Naive thymus-derived CD4-positive, alpha-beta T cell (primary cell): ENCODE measurements around the gene CCDC121. TPM values are rescaled to one million over a fixed set of nuclear protein-coding genes. Genes with fewer than 3 reads are reported as not detected.

ENCODE experiments used
- ATAC-seq: fragments of 150-1000 bp; cut with Tn5 transposase; 2 replicates; pipeline ENCODE4 v1.10.0; 2021; ENCODE audit warnings: mild to moderate bottlenecking, moderate library complexity
- CTCF ChIA-PET: fragments of 350-600 bp; sonication (Branson Sonifier 250); formaldehyde crosslinking; loops from one replicate; lab custom pipeline; 2021; ENCODE audit warnings: antibody characterized with exemption; lab: Charles Lee
- POLR2A ChIA-PET: fragments of 350-600 bp; sonication (Branson Sonifier 250); formaldehyde crosslinking; loops from one replicate; lab custom pipeline; 2021; ENCODE audit warnings: antibody characterized with exemption, inconsistent platforms; lab: Charles Lee
- DNase-seq, 9 donors: peaks; one replicate each; pipeline versions ENCODE4 v3.0.0 to v3.0.0-alpha.2; 2020 to 2022; ENCODE audit warnings: mixed read lengths in 1 of 9
- H3K27ac ChIP-seq: one replicate; pipeline ENCODE4 v1.7.0; 2013; ENCODE audit warnings: mild to moderate bottlenecking, low read depth, low read length, moderate library complexity
- H3K27me3 ChIP-seq, 2 donors: one replicate each; pipeline ENCODE4 v1.7.0; 2013; ENCODE audit warnings: low read length in 2 of 2, mild to moderate bottlenecking in 2 of 2, moderate library complexity in 2 of 2; ENCODE audit not compliant: control insufficient read depth in 2 of 2, insufficient read depth in 2 of 2
- H3K36me3 ChIP-seq, 3 experiments: 1 replicate in 2 of 3; 2 replicates in 1 of 3; pipeline ENCODE4 v1.7.0; 2013; ENCODE audit warnings: low read length in 3 of 3, mild to moderate bottlenecking in 3 of 3, moderate library complexity in 1 of 3; ENCODE audit not compliant: insufficient read depth in 3 of 3, control insufficient read depth in 2 of 3
- H3K4me1 ChIP-seq, 2 donors: one replicate each; pipeline ENCODE4 v1.7.0; 2013; ENCODE audit warnings: low read length in 2 of 2, mild to moderate bottlenecking in 2 of 2, moderate library complexity in 1 of 2; ENCODE audit not compliant: control insufficient read depth in 2 of 2, insufficient read depth in 2 of 2
- H3K4me3 ChIP-seq: 2 replicates; pipeline ENCODE4 v1.7.0; 2013; ENCODE audit warnings: mild to moderate bottlenecking, low read length
- H3K9me3 ChIP-seq, 3 experiments: 1 replicate in 2 of 3; 2 replicates in 1 of 3; pipeline ENCODE4 v1.7.0; 2013; ENCODE audit warnings: low read length in 3 of 3; ENCODE audit not compliant: control insufficient read depth in 2 of 3
- H3K27ac Mint-ChIP-seq, 9 donors: one replicate each; pipeline ENCODE4 v1.8.0; 2020 to 2022; ENCODE audit warnings: mixed read lengths in 9 of 9, mild to moderate bottlenecking in 8 of 9, moderate library complexity in 5 of 9, inconsistent platforms in 2 of 9
- H3K27me3 Mint-ChIP-seq, 5 donors: one replicate each; pipeline ENCODE4 v1.8.0; 2021 to 2022; ENCODE audit warnings: mixed read lengths in 5 of 5, mild to moderate bottlenecking in 1 of 5
- H3K36me3 Mint-ChIP-seq, 5 donors: one replicate each; pipeline ENCODE4 v1.8.0; 2020 to 2022; ENCODE audit warnings: mixed read lengths in 5 of 5, mild to moderate bottlenecking in 3 of 5, inconsistent platforms in 1 of 5
- H3K4me1 Mint-ChIP-seq, 7 donors: one replicate each; pipeline ENCODE4 v1.8.0; 2020 to 2022; ENCODE audit warnings: mixed read lengths in 7 of 7, mild to moderate bottlenecking in 3 of 7, inconsistent platforms in 1 of 7
- H3K4me3 Mint-ChIP-seq, 10 donors: one replicate each; pipeline ENCODE4 v1.8.0; 2020 to 2022; ENCODE audit warnings: mild to moderate bottlenecking in 10 of 10, mixed read lengths in 10 of 10, moderate library complexity in 6 of 10, inconsistent platforms in 2 of 10
- H3K9me3 Mint-ChIP-seq, 11 donors: one replicate each; pipeline ENCODE4 v1.8.0; 2020 to 2022; ENCODE audit warnings: mixed read lengths in 11 of 11, mild to moderate bottlenecking in 4 of 11, inconsistent platforms in 1 of 11, moderate library complexity in 1 of 11
- intact Hi-C, 2 donors: fragments of 100-400 bp; cut with micrococcal nuclease; formaldehyde crosslinking; loops; one replicate each; pipeline ENCODE4 v1.15.1; 2023
- polyA plus RNA-seq, 2 donors: library from polyadenylated mRNA; unstranded; fragments of 300-500 nt; fragmentation: Illumina TruSeq; gene quantifications; one replicate each; pipeline ENCODE4 v1.2.3, GENCODE V29; 2021
- total RNA-seq, 6 experiments: library from RNA in 5 of 6; stranded (reverse) in 5 of 6; gene quantifications; 1 replicate in 5 of 6; 2 replicates in 1 of 6; pipeline ENCODE4 v1.2.3 and lab custom pipeline; 2021 to 2026

Gene CCDC121
- 1 to 10 TPM in 4 of 5 experiments, under 1 TPM in 1; 0.61 to 2.7 (median 1.9) TPM for total RNA-seq
- polyA plus RNA-seq: 1 to 10 TPM; 1.7 to 2.1 TPM
- total RNA-seq (lab: John Stamatoyannopoulos, UW): 3.9 reads per million, percentile 20 among the genes with 10 or more reads in this experiment

- intact Hi-C loops: loop anchor here (1.0 to 10.0 kb wide), 12 partner anchors 34 to 1123 kb away; partner anchors contain the start of genes EIF2B4 (in 2 of the 2), IFT172 (in 2 of the 2), NRBP1 (in 2 of the 2) and OST4 (in 2 of the 2)
- CTCF ChIA-PET: no interaction called here
These were observed at the start of gene CCDC121, which contains the start of gene GPN1 for GRCh38 chr2:27628767-27629709. Gene CCDC121 (minus strand): TSS chr2:27629012. CDS start chr2:27627799, 1,213 bp downstream. Gene GPN1 (plus strand): TSS chr2:27629050. CDS start chr2:27629059, 9 bp downstream.

GRCh38 chr2:27672723-27673486, 44.1 kb upstream of the CCDC121 start:
- H3K4me3 Mint-ChIP-seq: no peak overlapping the region
- H3K4me1 Mint-ChIP-seq: peaks cover 0 to 22% (median 14%) of the 10 kb centered on the region in 7 donors
- intact Hi-C loops: no loop called here
- H3K9me3 ChIP-seq: no peaks in the 10 kb centered on the region
- no peaks in the 10 kb centered on the region for H3K27me3 ChIP-seq
- no peak for DNase-seq
- H3K27me3 Mint-ChIP-seq: no peaks in the 10 kb centered on the region
- ChIA-PET POLR2A (no interaction called here), CTCF (interaction anchor here (1.4 kb wide), 1 partner anchor 10 kb away, joined by 4 read pairs; no protein-coding TSS in a partner anchor)
- H3K36me3 ChIP-seq: peaks cover 23 to 62% (median 34%) of the 10 kb centered on the region in 3 experiments
- H3K36me3 Mint-ChIP-seq: peaks cover 13 to 53% (median 30%) of the 10 kb centered on the region in 5 donors
- no peak overlapping the region for H3K27ac ChIP-seq
- H3K9me3 Mint-ChIP-seq: no peaks in the 10 kb centered on the region
- no peaks in the 10 kb centered on the region for H3K4me1 ChIP-seq
- no peak overlapping the region for H3K27ac Mint-ChIP-seq
- H3K4me3 ChIP-seq: no peak overlapping the region
- ATAC-seq: no peak

More at GRCh38 chr2:27628767-27629709, at the start of gene CCDC121, which contains the start of gene GPN1:
- Mint-ChIP-seq H3K36me3 (peaks cover 5 to 26% (median 18%) of the 10 kb centered on the region in 5 donors), H3K27ac (peak within 1 kb of the TSS in 5 of 9 donors; percentile 16 to 72 (median 59)), H3K4me1 (peaks cover 1 to 33% (median 22%) of the 10 kb centered on the region in 7 donors), H3K9me3 (peaks cover 0 to 1% (median 0%) of the 10 kb centered on the region in 11 donors), H3K4me3 (no peak within 1 kb of the TSS), H3K27me3 (no peaks in the 10 kb centered on the region)
- Histone ChIP-seq H3K4me1 (peaks cover 11 to 13% of the 10 kb centered on the region in 2 donors), H3K36me3 (peaks cover 8 to 38% (median 9%) of the 10 kb centered on the region in 3 experiments), H3K27ac (peak within 1 kb of the TSS; percentile 92), H3K9me3 (no peaks in the 10 kb centered on the region), H3K4me3 (peak within 1 kb of the TSS; percentile 92), H3K27me3 (no peaks in the 10 kb centered on the region)
- peak; percentile 79 to 96 (median 93) for DNase-seq
- POLR2A ChIA-PET: interaction anchor here (0.6 to 1.5 kb wide), 10 partner anchors 29 to 579 kb away, joined by 3 to 7 read pairs (median 3); partner anchors contain the start of genes BABAM2, PPM1G, RBKS and SLC4A1AP
- peak; percentile 99 for ATAC-seq

- no peak overlapping the region for H3K4me3 ChIP-seq
- H3K9me3 Mint-ChIP-seq: no peaks in the 10 kb centered on the region
- no peak overlapping the region for H3K27ac ChIP-seq
- no peaks in the 10 kb centered on the region for H3K9me3 ChIP-seq
- ATAC-seq (no peak), DNase-seq (no peak)
- CTCF ChIA-PET: no interaction called here
- no peaks in the 10 kb centered on the region for H3K27me3 Mint-ChIP-seq
- H3K27me3 ChIP-seq: no peaks in the 10 kb centered on the region
- H3K36me3 Mint-ChIP-seq: peaks cover 14 to 55% (median 36%) of the 10 kb centered on the region in 5 donors
- H3K4me3 Mint-ChIP-seq: no peak overlapping the region
- no peaks in the 10 kb centered on the region for H3K4me1 ChIP-seq
- H3K36me3 ChIP-seq: peaks cover 16 to 55% (median 27%) of the 10 kb centered on the region in 3 experiments
- intact Hi-C loops: no loop called here
- POLR2A ChIA-PET: no interaction called here
- H3K27ac Mint-ChIP-seq: peak overlapping the region in 1 of 9 donors; percentile 25
- peaks cover 0 to 32% (median 18%) of the 10 kb centered on the region in 7 donors for H3K4me1 Mint-ChIP-seq
These were observed 42.4 kb upstream of the CCDC121 start for GRCh38 chr2:27671235-27671634.

GRCh38 chr2:27667446-27667845, 38.6 kb upstream of the CCDC121 start:
- Histone ChIP-seq H3K4me1 (peaks cover 15 to 16% of the 10 kb centered on the region in 2 donors), H3K27me3 (no peaks in the 10 kb centered on the region), H3K4me3 (no peak overlapping the region), H3K9me3 (no peaks in the 10 kb centered on the region), H3K36me3 (peaks cover 6 to 41% (median 13%) of the 10 kb centered on the region in 3 experiments), H3K27ac (no peak overlapping the region)
- H3K36me3 Mint-ChIP-seq: peaks cover 12 to 35% (median 28%) of the 10 kb centered on the region in 5 donors
- no peak overlapping the region for H3K27ac Mint-ChIP-seq
- H3K9me3 Mint-ChIP-seq: peaks cover 0 to 3% (median 0%) of the 10 kb centered on the region in 11 donors
- CTCF ChIA-PET: interaction anchor here (0.7 to 1.2 kb wide), 2 partner anchors 16 to 40 kb away, joined by 4 to 7 read pairs; no protein-coding TSS in a partner anchor
- POLR2A ChIA-PET: no interaction called here
- no peaks in the 10 kb centered on the region for H3K27me3 Mint-ChIP-seq
- H3K4me3 Mint-ChIP-seq: peak overlapping the region in 1 of 10 donors; percentile 69
- DNase-seq (no peak), ATAC-seq (no peak)
- intact Hi-C loops: no loop called here
- peaks cover 12 to 55% (median 46%) of the 10 kb centered on the region in 7 donors for H3K4me1 Mint-ChIP-seq

GRCh38 chr2:27664622-27665363, 36.0 kb upstream of the CCDC121 start:
- H3K36me3 Mint-ChIP-seq: peaks cover 19 to 36% (median 26%) of the 10 kb centered on the region in 5 donors
- no peaks in the 10 kb centered on the region for H3K9me3 ChIP-seq
- POLR2A ChIA-PET: interaction anchor here (0.7 to 2.3 kb wide), 7 partner anchors 26 to 284 kb away, joined by 3 to 13 read pairs (median 5); partner anchors contain the start of genes CCDC121, GPN1, PPM1G and ZNF512
- peak overlapping the region; percentile 98 for H3K4me3 ChIP-seq
- H3K36me3 ChIP-seq: peaks cover 6 to 46% (median 7%) of the 10 kb centered on the region in 3 experiments
- H3K27me3 Mint-ChIP-seq: no peaks in the 10 kb centered on the region
- peak overlapping the region; percentile 98 to 100 (median 99) for H3K27ac Mint-ChIP-seq
- no peaks in the 10 kb centered on the region for H3K27me3 ChIP-seq
- CTCF ChIA-PET: interaction anchor here (0.7 to 1.7 kb wide), 3 partner anchors 17 to 48 kb away, joined by 3 to 6 read pairs (median 4); no protein-coding TSS in a partner anchor
- ATAC-seq (no peak), DNase-seq (no peak)
- peak overlapping the region; percentile 95 for H3K27ac ChIP-seq
- peaks cover 0 to 3% (median 0%) of the 10 kb centered on the region in 11 donors for H3K9me3 Mint-ChIP-seq
- peaks cover 18 to 20% of the 10 kb centered on the region in 2 donors for H3K4me1 ChIP-seq
- H3K4me3 Mint-ChIP-seq: peak overlapping the region; percentile 94 to 100 (median 100)
- intact Hi-C loops: loop anchor here in 1 of 2 donors (5.0 kb wide), 1 partner anchor 237 kb away; the partner anchor contains the start of gene NRBP1
- peaks cover 30 to 64% (median 54%) of the 10 kb centered on the region in 7 donors for H3K4me1 Mint-ChIP-seq
